A549 (cell line): ENCODE measurements around the gene BACE1. TPM values are rescaled to one million over a fixed set of nuclear protein-coding genes. Genes with fewer than 3 reads are reported as not detected.

ENCODE experiments used
- ATAC-seq, 2 experiments: fragments of 200-7000 bp in 1 of 2; fragments of >200 bp in 1 of 2; cut with Nextera tagmentation in 1 of 2; cut with Tn5 transposase in 1 of 2; 3 replicates each; pipeline versions ENCODE4 v1.8.0 to v1.9.1; 2018 to 2020; ENCODE audit warnings: mild to moderate bottlenecking in 1 of 2, moderate library complexity in 1 of 2
- CTCF ChIA-PET: fragments of 300-600 bp; sonication (Branson Sonifier 250); formaldehyde crosslinking; extraction: SDS; loops from one replicate; lab custom pipeline; 2021; ENCODE audit warnings: antibody characterized with exemption, inconsistent platforms; lab: Yijun Ruan, JAX
- POLR2A ChIA-PET: fragments of 350-600 bp; formaldehyde crosslinking; extraction: SDS; loops from one replicate; lab custom pipeline; 2021; ENCODE audit warnings: antibody characterized with exemption, inconsistent platforms; lab: Yijun Ruan, JAX
- DNase-seq, 2 experiments: peaks; one replicate each; pipeline versions ENCODE4 v3.0.0 to v3.0.0-alpha.2; 2011 to 2016; ENCODE audit warnings: low read depth in 1 of 2, low spot score in 1 of 2
- FAIRE-seq: peaks from 2 replicates; lab custom pipeline; 2011; peaks lifted over from hg19 to GRCh38; lab: Jason Lieb, UNC
- H3K27ac ChIP-seq, 2 experiments: fragments of >200 bp; sonication (Bioruptor Twin); formaldehyde crosslinking; 3 replicates each; pipeline ENCODE4 v1.5.1; 2016 to 2017
- H3K4me1 ChIP-seq: fragments of >200 bp; sonication (Bioruptor Twin); formaldehyde crosslinking; 3 replicates; pipeline ENCODE4 v1.6.1; 2016
- H3K4me2 ChIP-seq: fragments of >200 bp; sonication (Bioruptor Twin); formaldehyde crosslinking; 3 replicates; pipeline ENCODE4 v1.6.1; 2016
- H3K4me3 ChIP-seq: fragments of >200 bp; sonication (Bioruptor Twin); formaldehyde crosslinking; 3 replicates; pipeline ENCODE4 v1.5.1; 2016
- H3K9me3 ChIP-seq: fragments of >200 bp; sonication (Bioruptor Twin); formaldehyde crosslinking; 3 replicates; pipeline ENCODE4 v1.6.1; 2016
- CBX2 ChIP-seq: fragments of 200-600 bp; sonication (generic); IDR thresholded peaks from 2 replicates; pipeline ENCODE4 v1.6.1; 2016; ENCODE audit warnings: low read depth, mild to moderate bottlenecking, borderline replicate concordance
- CHD4 ChIP-seq: fragments of 200-600 bp; sonication (generic); IDR thresholded peaks from 2 replicates; pipeline ENCODE4 v1.6.1; 2016; ENCODE audit warnings: antibody characterized with exemption, mild to moderate bottlenecking, borderline replicate concordance
- CTCF ChIP-seq: fragments of >200 bp; sonication (Bioruptor Twin); formaldehyde crosslinking; IDR thresholded peaks from 3 replicates; pipeline ENCODE4 v1.5.1; 2016
- GATA3 ChIP-seq: IDR thresholded peaks from 2 replicates; pipeline ENCODE4 v1.6.1; 2012; ENCODE audit warnings: borderline replicate concordance
- HDAC2 ChIP-seq: fragments of 200-600 bp; sonication (generic); IDR thresholded peaks from 2 replicates; pipeline ENCODE4 v1.6.1; 2016
- HEYL ChIP-seq: fragments of 250-450 bp; sonication (Bioruptor Pico); IDR thresholded peaks from 2 replicates; pipeline ENCODE4 v1.8.0; 2021; ENCODE audit warnings: mild to moderate bottlenecking, moderate library complexity
- HMGXB4 ChIP-seq: fragments of 250-450 bp; sonication (Bioruptor Pico); IDR thresholded peaks from 2 replicates; pipeline ENCODE4 v1.5.0; 2021; ENCODE audit warnings: mild to moderate bottlenecking, moderate library complexity, borderline replicate concordance
- HOXA7 ChIP-seq: fragments of 250-450 bp; sonication (Bioruptor Pico); IDR thresholded peaks from 2 replicates; pipeline ENCODE4 v1.5.0; 2020; ENCODE audit warnings: mild to moderate bottlenecking, moderate library complexity
- HOXB13 ChIP-seq: fragments of 250-450 bp; sonication (Bioruptor Pico); IDR thresholded peaks from 2 replicates; pipeline ENCODE4 v1.5.0; 2020; ENCODE audit warnings: low read depth, mild to moderate bottlenecking, moderate library complexity
- JUN ChIP-seq, 2 experiments: fragments of >200 bp; sonication (Bioruptor Twin); formaldehyde crosslinking; IDR thresholded peaks; 2 replicates in 1 of 2; 3 replicates in 1 of 2; pipeline ENCODE4 v1.6.1; 2016 to 2017
- MAX ChIP-seq: IDR thresholded peaks from 2 replicates; pipeline ENCODE4 v1.6.1; 2012
- MAZ ChIP-seq: fragments of 150-350 bp; IDR thresholded peaks from 2 replicates; pipeline ENCODE4 v1.6.1; 2014; ENCODE audit warnings: antibody characterized with exemption, low read depth, low read length, borderline replicate concordance
- MYC ChIP-seq: IDR thresholded peaks from 2 replicates; pipeline ENCODE4 v1.6.1; 2012; ENCODE audit warnings: mild to moderate bottlenecking, inconsistent platforms, low read length, improper control_type of control experiment, borderline replicate concordance
- NFE2L2 ChIP-seq: fragments of 150-350 bp; conservative IDR thresholded peaks from 2 replicates; pipeline ENCODE4 v1.6.1; 2014; ENCODE audit warnings: low read length
- NPAS2 ChIP-seq: fragments of 250-450 bp; sonication (Bioruptor Pico); IDR thresholded peaks from 2 replicates; pipeline ENCODE4 v1.8.0; 2022; ENCODE audit warnings: mild to moderate bottlenecking, moderate library complexity, borderline replicate concordance
- PBX3 ChIP-seq: IDR thresholded peaks from 2 replicates; pipeline ENCODE4 v1.6.1; 2012
- POLR2A ChIP-seq: IDR thresholded peaks from 2 replicates; pipeline ENCODE4 v1.6.1; 2012; ENCODE audit warnings: mild to moderate bottlenecking, low read length
- POLR2AphosphoS2 ChIP-seq: conservative IDR thresholded peaks from 2 replicates; pipeline ENCODE4 v1.6.1; 2012; ENCODE audit warnings: low read length, improper control_type of control experiment, inconsistent platforms
- RAD21 ChIP-seq, 2 experiments: fragments of >200 bp in 1 of 2; sonication (Bioruptor Twin) in 1 of 2; formaldehyde crosslinking in 1 of 2; IDR thresholded peaks in 1 of 2; conservative IDR thresholded peaks in 1 of 2; 2 replicates in 1 of 2; 3 replicates in 1 of 2; pipeline ENCODE4 v1.6.1; 2012 to 2018; ENCODE audit warnings: inconsistent platforms in 1 of 2
- SMC3 ChIP-seq: fragments of >200 bp; sonication (Bioruptor Twin); formaldehyde crosslinking; IDR thresholded peaks from 3 replicates; pipeline ENCODE4 v1.6.1; 2018; ENCODE audit warnings: inconsistent platforms
- TP53 ChIP-seq: fragments of 250-450 bp; sonication (Bioruptor Pico); IDR thresholded peaks from 2 replicates; pipeline ENCODE4 v1.5.0; 2021; ENCODE audit warnings: mild to moderate bottlenecking, moderate library complexity
- ZC3H11A ChIP-seq: fragments of 450-650 bp; IDR thresholded peaks from 2 replicates; pipeline ENCODE4 v1.6.1; 2014; ENCODE audit warnings: antibody characterized with exemption, mild to moderate bottlenecking
- WGBS: methylation state at CpG from one replicate; pipeline ENCODE4 v1.1.6; 2017; ENCODE audit errors: missing lambda C conversion rate; 5-methylcytosine and 5-hydroxymethylcytosine counted together
- polyA minus RNA-seq: library from RNA; depleted of rRNA, polyadenylated mRNA; stranded (reverse); fragments of >200 nt; gene quantifications from 2 replicates; pipeline ENCODE4 v1.2.3, GENCODE V29; 2011; rRNA and poly(A)+ RNA removed
- polyA plus RNA-seq, 4 experiments: library from polyadenylated mRNA; depleted of rRNA in 3 of 4; stranded (reverse); fragments of >200 nt; fragmentation: RNase III in 1 of 4; extraction: RNeasy Plus Mini Kit Qiagen cat#74134 plus additional on column Dnase treatment in 1 of 4; gene quantifications; 2 replicates in 3 of 4; 3 replicates in 1 of 4; pipeline ENCODE4 v1.2.3, GENCODE V29; 2011 to 2017
- TF ChIP-seq, protein P1 (sequence below): fragments of 250-450 bp; sonication (Bioruptor Pico); IDR thresholded peaks from 2 replicates; pipeline ENCODE4 v1.5.0; 2020; ENCODE audit warnings: low read depth, mild to moderate bottlenecking, moderate library complexity

BACE1 gene
- polyA plus RNA-seq (2011; rRNA removed) (6.1 and 8.7 TPM in 2 replicates), polyA plus RNA-seq (2017; fragmentation: RNase III; extraction: RNeasy Plus Mini Kit Qiagen cat#74134 plus additional on column Dnase treatment) (6.3 to 7.8 TPM (median 7.8 TPM) in 3 replicates), polyA minus RNA-seq (18.3 and 22.6 TPM in 2 replicates)
- polyA plus RNA-seq (2012; cell fraction: cytosol; rRNA removed) = 6.5 and 8.3 TPM in 2 replicates
- polyA plus RNA-seq (2012; cell fraction: nucleus; rRNA removed) = 10.5 and 11.6 TPM in 2 replicates

GRCh38 chr11:117316197-117316961 is at the start of gene BACE1:
Gene BACE1, minus strand, starts transcription at chr11:117316256. Its CDS starts 461 bp downstream, at chr11:117315795.
- POLR2A ChIA-PET = no interaction called here
- TF ChIP-seq MAX = 0 out of 2 replicates have a peak, but pooled peaks have one; percentile 15
- TF ChIP-seq HOXA7 (CRISPR knock-in tag) = no peak
- TF ChIP-seq CTCF = peak; percentile 20; the same call in 1 of the 3 replicates
- no peak for TF ChIP-seq PBX3
- TF ChIP-seq POLR2A = 0 out of 2 replicates have a peak, but pooled peaks have one; percentile 22
- TF ChIP-seq HDAC2 = no peak
- TF ChIP-seq MAZ = no peak
- TF ChIP-seq, protein P1, sequence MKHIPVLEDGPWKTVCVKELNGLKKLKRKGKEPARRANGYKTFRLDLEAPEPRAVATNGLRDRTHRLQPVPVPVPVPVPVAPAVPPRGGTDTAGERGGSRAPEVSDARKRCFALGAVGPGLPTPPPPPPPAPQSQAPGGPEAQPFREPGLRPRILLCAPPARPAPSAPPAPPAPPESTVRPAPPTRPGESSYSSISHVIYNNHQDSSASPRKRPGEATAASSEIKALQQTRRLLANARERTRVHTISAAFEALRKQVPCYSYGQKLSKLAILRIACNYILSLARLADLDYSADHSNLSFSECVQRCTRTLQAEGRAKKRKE (CRISPR knock-in tag) = no peak
- no peak for TF ChIP-seq CBX2
- no peak for TF ChIP-seq TP53 (CRISPR knock-in tag)
- no peak for TF ChIP-seq GATA3
- TF ChIP-seq POLR2AphosphoS2 = no peak
- TF ChIP-seq CHD4 = no peak
- no peak for TF ChIP-seq MYC
- no peak for TF ChIP-seq HOXB13
- no peak for TF ChIP-seq NPAS2
- no peak for TF ChIP-seq HMGXB4 (CRISPR knock-in tag)
- peak; percentile 19; the same call in 1 of the 3 replicates for TF ChIP-seq SMC3
- TF ChIP-seq JUN (IDR thresholded peaks at IDR 0.05) = no peak
- TF ChIP-seq ZC3H11A = no peak
- peak; percentile 14 to 24; a peak in 1 of 5 replicates for TF ChIP-seq RAD21 (conservative IDR thresholded peaks at IDR 0.05 in 1 of 2, IDR thresholded peaks at IDR 0.05 in 1 of 2)
- no peak for TF ChIP-seq NFE2L2
- TF ChIP-seq HEYL (CRISPR knock-in tag) = no peak
- H3K27ac ChIP-seq = peak within 1 kb of the TSS; percentile 57 to 89; a peak in 5 of 6 replicates
- H3K4me2 ChIP-seq = peak within 1 kb of the TSS; percentile 65
- H3K4me3 ChIP-seq = peak within 1 kb of the TSS; percentile 70
- FAIRE-seq = no peak
- CTCF ChIA-PET = interaction anchor here (0.6 to 1.5 kb wide), 5 partner anchors 11 to 91 kb away, joined by 3 read pairs; partner anchors contain the start of gene CEP164
- H3K4me1 ChIP-seq = no peaks in the 10 kb centered on the region
- peak; percentile 98 to 99 for ATAC-seq
- H3K9me3 ChIP-seq = no peaks in the 10 kb centered on the region
- WGBS = 18% methylated on average over 22 of the region's 29 CpGs
- peak; percentile 69 to 81 for DNase-seq
